Ovary (tissue), 9 donors: ENCODE measurements around the gene CRTAC1. TPM values are rescaled to one million over a fixed set of nuclear protein-coding genes. Genes with fewer than 3 reads are reported as not detected.

Experiments used
- DNase-seq, 5 donors: peaks; one replicate each; pipeline ENCODE4 v3.0.0-alpha.2; 2019 to 2020
- H3K27ac ChIP-seq, 2 donors: fragments of 200-600 bp; one replicate each; pipeline versions ENCODE4 v1.5.1 to v1.8.0; 2019 to 2022
- H3K27me3 ChIP-seq: fragments of 200-600 bp; one replicate; pipeline ENCODE4 v1.8.0; 2022
- H3K36me3 ChIP-seq: fragments of 200-600 bp; sonication (generic); one replicate; pipeline ENCODE4 v1.5.1; 2019
- H3K4me1 ChIP-seq: one replicate; pipeline ENCODE4 v1.8.1; 2013; ENCODE audit warnings: mild to moderate bottlenecking, moderate library complexity; ENCODE audit not compliant: insufficient read depth
- H3K4me3 ChIP-seq: fragments of 200-600 bp; sonication (generic); one replicate; pipeline ENCODE4 v1.5.1; 2017
- H3K9me3 ChIP-seq, 2 donors: fragments of 200-600 bp in 1 of 2; sonication (generic) in 1 of 2; one replicate each; pipeline versions ENCODE4 v1.5.1 to v1.8.1; 2013 to 2019; ENCODE audit warnings: mild to moderate bottlenecking in 1 of 2, moderate library complexity in 1 of 2
- EP300 ChIP-seq: sonication (generic); formaldehyde crosslinking; IDR thresholded peaks from one replicate; pipeline ENCODE4 v1.6.1; 2017; ENCODE audit warnings: antibody characterized with exemption
- POLR2A ChIP-seq: fragments of 450-650 bp; IDR thresholded peaks from one replicate; pipeline ENCODE4 v1.6.1; 2017; ENCODE audit warnings: antibody characterized with exemption, mild to moderate bottlenecking, moderate library complexity
- WGBS, 3 donors: extraction: QIAGEN DNeasy Blood & Tissue Kit in 1 of 3; methylation state at CpG; one replicate each; pipeline versions ENCODE4 v1.1.5 to v1.1.7; 2013 to 2017; 5-methylcytosine and 5-hydroxymethylcytosine counted together
- intact Hi-C, 4 donors: fragments of 100-400 bp; cut with DNase I; formaldehyde crosslinking; loops; one replicate each; pipeline versions ENCODE4 v1.11.0 to v1.15.1; 2022 to 2023
- polyA plus RNA-seq, 2 donors: library from polyadenylated mRNA; stranded (reverse); fragments of 200-250 nt in 1 of 2; fragments of 350-450 nt in 1 of 2; fragmentation: Illumina TruSeq in 1 of 2; extraction: RNeasy Lipid Tissue Mini Kit (QIAGEN cat#74804) in 1 of 2; gene quantifications; one replicate each; pipeline ENCODE4 v1.2.3, GENCODE V29; 2013 to 2014
- total RNA-seq, 7 donors: library from RNA; depleted of rRNA in 2 of 7; stranded (reverse); fragments of >200 nt in 2 of 7; fragmentation: NEBNext Ultra II Directional in 3 of 7; extraction: Animal tissue kit (Norgen Biotek cat#: 25700) in 3 of 7; gene quantifications; one replicate each; pipeline versions ENCODE4 v1.1.0 to v1.2.4, GENCODE V29; 2016 to 2023
- TF ChIP-seq, protein P1 (sequence below), 3 donors: fragments of 450-650 bp in 2 of 3; fragments of 200-600 bp in 1 of 3; IDR thresholded peaks; one replicate each; pipeline versions ENCODE4 v1.5.1 to v1.8.0; 2016 to 2022; ENCODE audit warnings: antibody characterized with exemption in 3 of 3, mild to moderate bottlenecking in 1 of 3
- donor health status: DM: no; HTN: no; CAD: no; lungs with moderate emphysema.
- donor health status: DM: no; HTN: no; CAD: no.
- donor health status: Bipolar disorder and iron deficiency.
- donor health status: DM: yes; HTN: yes; CAD: no.
- donor health status: DM: no; HTN: no; CAD: no.
- donor health status: DM: yes; HTN: yes; CAD: no.

The CRTAC1 gene
- total and polyA plus RNA-seq, 9 donors = 0.13 to 19.5 (median 1.6) TPM

DNA sequence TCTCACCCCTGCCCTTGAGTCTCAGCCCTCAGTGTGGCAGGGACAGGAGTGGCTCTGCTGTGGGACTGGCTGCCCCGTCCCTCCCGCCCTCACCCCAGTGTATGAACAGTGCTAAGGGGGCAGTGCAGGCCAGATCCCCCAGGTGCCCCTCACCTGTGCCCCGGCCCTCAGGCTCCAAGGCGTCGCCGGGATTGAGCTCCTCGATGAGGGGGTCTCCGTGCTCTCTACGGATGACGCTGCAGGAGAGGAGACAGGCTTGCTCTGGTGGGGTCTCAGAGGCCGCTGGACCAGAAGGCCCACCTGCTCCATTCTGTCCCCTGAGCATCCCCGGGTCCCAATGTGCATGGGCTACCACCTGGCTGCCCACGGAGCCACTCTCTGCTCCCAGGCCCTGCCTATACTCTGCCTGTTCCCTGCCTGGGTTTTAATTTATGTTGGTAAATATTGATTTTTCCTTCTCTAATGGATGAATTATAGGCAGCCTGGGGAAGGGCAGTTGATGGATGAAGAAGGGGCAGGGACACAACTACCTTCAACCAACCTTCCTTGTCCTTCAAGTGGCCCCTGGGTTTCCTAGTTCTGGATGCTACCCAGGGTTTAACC, 133.6 kb downstream of the CRTAC1 start:
- H3K4me1 ChIP-seq = no peaks in the 10 kb centered on the region
- intact Hi-C loops = no loop called here
- H3K36me3 ChIP-seq = no peaks in the 10 kb centered on the region
- WGBS, 3 donors = 86 to 96% (median 88%) methylated on average over 12 to 13 of the region's 13 CpGs
- no peak overlapping the region for H3K4me3 ChIP-seq
- no peaks in the 10 kb centered on the region for H3K9me3 ChIP-seq
- TF ChIP-seq POLR2A = no peak
- TF ChIP-seq, protein P1, sequence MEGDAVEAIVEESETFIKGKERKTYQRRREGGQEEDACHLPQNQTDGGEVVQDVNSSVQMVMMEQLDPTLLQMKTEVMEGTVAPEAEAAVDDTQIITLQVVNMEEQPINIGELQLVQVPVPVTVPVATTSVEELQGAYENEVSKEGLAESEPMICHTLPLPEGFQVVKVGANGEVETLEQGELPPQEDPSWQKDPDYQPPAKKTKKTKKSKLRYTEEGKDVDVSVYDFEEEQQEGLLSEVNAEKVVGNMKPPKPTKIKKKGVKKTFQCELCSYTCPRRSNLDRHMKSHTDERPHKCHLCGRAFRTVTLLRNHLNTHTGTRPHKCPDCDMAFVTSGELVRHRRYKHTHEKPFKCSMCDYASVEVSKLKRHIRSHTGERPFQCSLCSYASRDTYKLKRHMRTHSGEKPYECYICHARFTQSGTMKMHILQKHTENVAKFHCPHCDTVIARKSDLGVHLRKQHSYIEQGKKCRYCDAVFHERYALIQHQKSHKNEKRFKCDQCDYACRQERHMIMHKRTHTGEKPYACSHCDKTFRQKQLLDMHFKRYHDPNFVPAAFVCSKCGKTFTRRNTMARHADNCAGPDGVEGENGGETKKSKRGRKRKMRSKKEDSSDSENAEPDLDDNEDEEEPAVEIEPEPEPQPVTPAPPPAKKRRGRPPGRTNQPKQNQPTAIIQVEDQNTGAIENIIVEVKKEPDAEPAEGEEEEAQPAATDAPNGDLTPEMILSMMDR (IDR thresholded peaks at IDR 0.05) = no peak
- no peaks in the 10 kb centered on the region for H3K27me3 ChIP-seq
- no peak for DNase-seq
- no peak overlapping the region for H3K27ac ChIP-seq

DNA sequence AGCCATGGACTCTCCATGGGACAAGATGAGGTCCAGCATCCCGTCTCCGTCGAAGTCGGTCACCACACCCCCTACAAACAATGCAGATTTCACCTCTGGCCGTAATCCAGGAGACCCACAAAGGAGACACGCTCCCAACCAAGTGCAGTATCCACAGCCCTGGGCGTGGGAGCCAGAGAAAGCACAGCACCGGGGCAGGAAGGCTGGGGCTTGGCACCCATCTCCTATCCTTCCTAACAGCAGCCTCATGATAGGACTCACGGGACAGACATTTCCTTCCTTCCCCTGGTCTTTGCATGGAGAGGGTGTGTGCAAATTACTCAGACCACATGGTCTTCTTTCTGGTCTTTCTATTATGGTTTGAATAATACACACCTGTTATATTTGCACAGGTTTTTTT, 134.5 kb downstream of the CRTAC1 start:
- Histone ChIP-seq H3K4me3 (no peak overlapping the region), H3K27me3 (no peaks in the 10 kb centered on the region), H3K9me3 (no peaks in the 10 kb centered on the region), H3K27ac (no peak overlapping the region), H3K4me1 (no peaks in the 10 kb centered on the region), H3K36me3 (no peaks in the 10 kb centered on the region)
- WGBS, 3 donors = 67 to 73% (median 68%) methylated on average over 9 of the region's 9 CpGs
- intact Hi-C loops = no loop called here
- TF ChIP-seq, protein P1 (IDR thresholded peaks at IDR 0.05) = no peak
- TF ChIP-seq POLR2A (no peak), EP300 (no peak)
- DNase-seq = no peak

DNA sequence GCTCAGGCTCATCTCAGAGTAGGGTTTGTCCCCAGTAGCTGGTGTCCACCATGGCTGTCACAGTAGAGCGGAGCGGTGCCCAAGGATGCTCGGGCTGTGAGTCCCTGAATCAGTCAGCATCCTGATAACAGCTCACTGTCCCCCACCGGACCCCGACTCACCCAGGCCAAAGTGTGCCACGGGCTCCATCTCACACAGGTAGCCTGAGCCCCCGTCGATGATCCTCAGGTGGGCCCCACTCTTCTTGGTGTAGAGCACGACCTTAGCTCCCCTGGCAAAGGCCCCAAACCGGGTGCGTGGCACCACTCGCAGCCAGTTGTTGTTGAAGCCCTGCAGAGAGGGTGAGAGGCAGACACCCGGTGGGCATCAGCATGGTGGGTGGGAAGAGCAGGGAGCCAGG, 135.3 kb downstream of the CRTAC1 start:
- intact Hi-C loops = no loop called here
- no peak for DNase-seq
- no peak overlapping the region for H3K4me3 ChIP-seq
- no peak overlapping the region for H3K27ac ChIP-seq
- 83 to 88% (median 85%) methylated on average over 13 of the region's 13 CpGs for WGBS, 3 donors
- H3K4me1 ChIP-seq = no peaks in the 10 kb centered on the region
- no peak for TF ChIP-seq EP300
- TF ChIP-seq POLR2A = no peak
- TF ChIP-seq, protein P1 (IDR thresholded peaks at IDR 0.05) = no peak
- no peaks in the 10 kb centered on the region for H3K36me3 ChIP-seq
- no peaks in the 10 kb centered on the region for H3K9me3 ChIP-seq
- H3K27me3 ChIP-seq = no peaks in the 10 kb centered on the region

DNA sequence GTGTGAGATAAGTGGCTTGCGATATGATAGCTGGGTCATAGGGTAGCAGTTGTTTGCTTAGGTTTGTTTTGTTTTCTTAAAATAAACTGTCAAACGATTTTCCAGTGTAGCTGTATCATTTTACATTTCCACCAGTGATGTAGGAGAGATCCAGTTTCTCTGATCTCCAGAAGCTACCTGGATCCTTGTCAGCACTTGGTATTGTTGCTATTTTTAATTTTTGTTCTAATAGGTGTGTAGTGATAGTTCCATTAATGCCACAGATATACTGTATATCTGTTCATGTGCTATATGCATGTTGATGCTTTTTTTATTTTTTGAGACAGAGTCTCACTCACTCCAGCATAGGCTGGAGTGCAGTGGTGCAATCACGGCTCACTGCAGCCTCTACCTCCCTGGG, 136.3 kb downstream of the CRTAC1 start:
- no peak for DNase-seq
- intact Hi-C loops = no loop called here
- TF ChIP-seq, protein P1 (IDR thresholded peaks at IDR 0.05) = no peak
- TF ChIP-seq POLR2A (no peak), EP300 (no peak)
- 66 to 77% (median 67%) methylated on average over 3 of the region's 3 CpGs for WGBS, 3 donors
- H3K36me3 ChIP-seq = no peaks in the 10 kb centered on the region
- no peaks in the 10 kb centered on the region for H3K4me1 ChIP-seq
- H3K4me3 ChIP-seq = no peak overlapping the region
- H3K27ac ChIP-seq = no peak overlapping the region
- H3K27me3 ChIP-seq = no peaks in the 10 kb centered on the region
- H3K9me3 ChIP-seq = no peaks in the 10 kb centered on the region
